Stimulated activated CD4-positive, alpha-beta T cell treated with anti-CD3 and anti-CD28 coated beads, Interleukin-12 subunit alpha, Interleukin-12 subunit beta, amount 100 ng/mL, for 48 hours (primary cell): Measurements from ENCODE around the gene SPACA7.

ENCODE experiments used
- DNase-seq, 3 donors: peaks; one replicate each; pipeline ENCODE4 v3.0.0-alpha.2; 2020; ENCODE audit warnings: low read depth in 2 of 3, low spot score in 1 of 3

SPACA7 gene

GRCh38 chr13:112465251-112466131, 89.3 kb downstream of the SPACA7 start:
- no peak for DNase-seq

- DNase-seq, result no peak
Observed at GRCh38 chr13:112466132-112467058, 90.2 kb downstream of the SPACA7 start.

GRCh38 chr13:112467236-112467635, 91.1 kb downstream of the SPACA7 start:
- DNase-seq, result no peak

GRCh38 chr13:112468069-112468468, 91.9 kb downstream of the SPACA7 start:
- no peak for DNase-seq

GRCh38 chr13:112469071-112469745, 93.1 kb downstream of the SPACA7 start:
- no peak for DNase-seq

GRCh38 chr13:112473818-112474217, 97.7 kb downstream of the SPACA7 start:
- DNase-seq, result no peak

GRCh38 chr13:112474869-112475268, 98.7 kb downstream of the SPACA7 start:
- no peak for DNase-seq

GRCh38 chr13:112475889-112476288, 99.7 kb downstream of the SPACA7 start:
- DNase-seq, result no peak

- DNase-seq, result no peak
Observed at GRCh38 chr13:112477070-112477619, 101.0 kb downstream of the SPACA7 start.

GRCh38 chr13:112479389-112479788, 103.2 kb downstream of the SPACA7 start:
- DNase-seq, result no peak

- DNase-seq, result no peak
Observed at GRCh38 chr13:112481458-112481857, 105.3 kb downstream of the SPACA7 start.

GRCh38 chr13:112483299-112483698, 107.1 kb downstream of the SPACA7 start:
- no peak for DNase-seq
